Measurements from ENCODE around the gene TRIP13.

DNA sequence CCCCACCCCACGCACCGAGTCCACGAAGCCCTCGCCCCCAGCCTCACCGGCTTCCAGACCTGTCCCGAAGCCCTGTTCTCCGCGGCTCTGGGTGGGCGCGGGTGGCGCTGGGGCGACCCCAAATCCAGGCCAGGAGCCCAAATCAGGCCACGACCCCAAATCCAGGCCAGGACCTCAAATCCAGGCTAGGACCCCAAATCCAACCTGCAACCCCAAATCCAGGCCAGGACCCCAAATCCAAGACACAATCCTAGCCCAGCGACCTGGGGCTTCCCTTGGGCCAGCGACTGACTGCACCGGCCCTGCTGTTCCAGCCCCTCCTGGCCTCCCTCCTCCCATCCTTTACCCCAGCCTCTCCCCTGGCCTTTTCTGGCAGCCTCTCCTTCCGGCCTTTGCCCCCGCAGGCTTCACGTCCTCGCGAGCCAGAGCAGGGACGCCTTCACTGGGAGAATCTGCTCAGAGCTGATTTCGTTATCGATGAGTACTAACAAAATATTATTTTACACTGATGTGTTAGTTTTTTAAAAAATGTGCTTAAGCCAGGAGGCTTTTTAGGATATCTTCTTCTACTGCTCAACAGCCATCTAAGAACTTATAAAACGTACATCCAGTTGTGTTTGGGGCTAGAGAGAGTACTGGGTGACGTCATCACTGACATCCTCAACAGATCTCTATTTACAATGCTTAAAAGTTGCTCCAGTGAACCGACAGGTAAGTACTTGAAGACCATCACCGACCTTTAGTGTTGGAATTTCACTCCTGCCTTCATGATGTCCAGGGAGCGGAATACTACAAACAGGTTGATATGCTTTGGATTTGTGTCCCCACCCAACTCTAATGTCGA lies 34.7 kb downstream of the TRIP13 start:
- TF ChIP-seq, protein P1, sequence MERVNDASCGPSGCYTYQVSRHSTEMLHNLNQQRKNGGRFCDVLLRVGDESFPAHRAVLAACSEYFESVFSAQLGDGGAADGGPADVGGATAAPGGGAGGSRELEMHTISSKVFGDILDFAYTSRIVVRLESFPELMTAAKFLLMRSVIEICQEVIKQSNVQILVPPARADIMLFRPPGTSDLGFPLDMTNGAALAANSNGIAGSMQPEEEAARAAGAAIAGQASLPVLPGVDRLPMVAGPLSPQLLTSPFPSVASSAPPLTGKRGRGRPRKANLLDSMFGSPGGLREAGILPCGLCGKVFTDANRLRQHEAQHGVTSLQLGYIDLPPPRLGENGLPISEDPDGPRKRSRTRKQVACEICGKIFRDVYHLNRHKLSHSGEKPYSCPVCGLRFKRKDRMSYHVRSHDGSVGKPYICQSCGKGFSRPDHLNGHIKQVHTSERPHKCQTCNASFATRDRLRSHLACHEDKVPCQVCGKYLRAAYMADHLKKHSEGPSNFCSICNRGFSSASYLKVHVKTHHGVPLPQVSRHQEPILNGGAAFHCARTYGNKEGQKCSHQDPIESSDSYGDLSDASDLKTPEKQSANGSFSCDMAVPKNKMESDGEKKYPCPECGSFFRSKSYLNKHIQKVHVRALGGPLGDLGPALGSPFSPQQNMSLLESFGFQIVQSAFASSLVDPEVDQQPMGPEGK (CRISPR knock-in tag; IDR thresholded peaks at IDR 0.05; ENCODE audit: borderline replicate concordance) = no peak
- no peak for TF ChIP-seq GLIS3 (CRISPR knock-in tag; IDR thresholded peaks at IDR 0.05)
- no peak for TF ChIP-seq TCF4 (CRISPR knock-in tag; IDR thresholded peaks at IDR 0.05; ENCODE audit: borderline replicate concordance)
- TF ChIP-seq ARNTL (CRISPR knock-in tag; IDR thresholded peaks at IDR 0.05; ENCODE audit: borderline replicate concordance, low read depth) = no peak
- TF ChIP-seq, protein P2, sequence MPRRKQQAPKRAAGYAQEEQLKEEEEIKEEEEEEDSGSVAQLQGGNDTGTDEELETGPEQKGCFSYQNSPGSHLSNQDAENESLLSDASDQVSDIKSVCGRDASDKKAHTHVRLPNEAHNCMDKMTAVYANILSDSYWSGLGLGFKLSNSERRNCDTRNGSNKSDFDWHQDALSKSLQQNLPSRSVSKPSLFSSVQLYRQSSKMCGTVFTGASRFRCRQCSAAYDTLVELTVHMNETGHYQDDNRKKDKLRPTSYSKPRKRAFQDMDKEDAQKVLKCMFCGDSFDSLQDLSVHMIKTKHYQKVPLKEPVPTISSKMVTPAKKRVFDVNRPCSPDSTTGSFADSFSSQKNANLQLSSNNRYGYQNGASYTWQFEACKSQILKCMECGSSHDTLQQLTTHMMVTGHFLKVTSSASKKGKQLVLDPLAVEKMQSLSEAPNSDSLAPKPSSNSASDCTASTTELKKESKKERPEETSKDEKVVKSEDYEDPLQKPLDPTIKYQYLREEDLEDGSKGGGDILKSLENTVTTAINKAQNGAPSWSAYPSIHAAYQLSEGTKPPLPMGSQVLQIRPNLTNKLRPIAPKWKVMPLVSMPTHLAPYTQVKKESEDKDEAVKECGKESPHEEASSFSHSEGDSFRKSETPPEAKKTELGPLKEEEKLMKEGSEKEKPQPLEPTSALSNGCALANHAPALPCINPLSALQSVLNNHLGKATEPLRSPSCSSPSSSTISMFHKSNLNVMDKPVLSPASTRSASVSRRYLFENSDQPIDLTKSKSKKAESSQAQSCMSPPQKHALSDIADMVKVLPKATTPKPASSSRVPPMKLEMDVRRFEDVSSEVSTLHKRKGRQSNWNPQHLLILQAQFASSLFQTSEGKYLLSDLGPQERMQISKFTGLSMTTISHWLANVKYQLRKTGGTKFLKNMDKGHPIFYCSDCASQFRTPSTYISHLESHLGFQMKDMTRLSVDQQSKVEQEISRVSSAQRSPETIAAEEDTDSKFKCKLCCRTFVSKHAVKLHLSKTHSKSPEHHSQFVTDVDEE (CRISPR knock-in tag; IDR thresholded peaks at IDR 0.05) = no peak
- no peak for TF ChIP-seq SNAI2 (CRISPR knock-in tag; IDR thresholded peaks at IDR 0.05)
- TF ChIP-seq ZFP3 (CRISPR knock-in tag; IDR thresholded peaks at IDR 0.05) = no peak
- TF ChIP-seq, protein P3, sequence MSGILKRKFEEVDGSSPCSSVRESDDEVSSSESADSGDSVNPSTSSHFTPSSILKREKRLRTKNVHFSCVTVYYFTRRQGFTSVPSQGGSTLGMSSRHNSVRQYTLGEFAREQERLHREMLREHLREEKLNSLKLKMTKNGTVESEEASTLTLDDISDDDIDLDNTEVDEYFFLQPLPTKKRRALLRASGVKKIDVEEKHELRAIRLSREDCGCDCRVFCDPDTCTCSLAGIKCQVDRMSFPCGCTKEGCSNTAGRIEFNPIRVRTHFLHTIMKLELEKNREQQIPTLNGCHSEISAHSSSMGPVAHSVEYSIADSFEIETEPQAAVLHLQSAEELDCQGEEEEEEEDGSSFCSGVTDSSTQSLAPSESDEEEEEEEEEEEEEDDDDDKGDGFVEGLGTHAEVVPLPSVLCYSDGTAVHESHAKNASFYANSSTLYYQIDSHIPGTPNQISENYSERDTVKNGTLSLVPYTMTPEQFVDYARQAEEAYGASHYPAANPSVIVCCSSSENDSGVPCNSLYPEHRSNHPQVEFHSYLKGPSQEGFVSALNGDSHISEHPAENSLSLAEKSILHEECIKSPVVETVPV (CRISPR knock-in tag; IDR thresholded peaks at IDR 0.05) = no peak
- TF ChIP-seq ZNF565 (CRISPR knock-in tag; conservative IDR thresholded peaks at IDR 0.05; ENCODE audit: low read depth) = no peak
- TF ChIP-seq ISL1 (CRISPR knock-in tag; IDR thresholded peaks at IDR 0.05) = no peak
- TF ChIP-seq, protein P4, sequence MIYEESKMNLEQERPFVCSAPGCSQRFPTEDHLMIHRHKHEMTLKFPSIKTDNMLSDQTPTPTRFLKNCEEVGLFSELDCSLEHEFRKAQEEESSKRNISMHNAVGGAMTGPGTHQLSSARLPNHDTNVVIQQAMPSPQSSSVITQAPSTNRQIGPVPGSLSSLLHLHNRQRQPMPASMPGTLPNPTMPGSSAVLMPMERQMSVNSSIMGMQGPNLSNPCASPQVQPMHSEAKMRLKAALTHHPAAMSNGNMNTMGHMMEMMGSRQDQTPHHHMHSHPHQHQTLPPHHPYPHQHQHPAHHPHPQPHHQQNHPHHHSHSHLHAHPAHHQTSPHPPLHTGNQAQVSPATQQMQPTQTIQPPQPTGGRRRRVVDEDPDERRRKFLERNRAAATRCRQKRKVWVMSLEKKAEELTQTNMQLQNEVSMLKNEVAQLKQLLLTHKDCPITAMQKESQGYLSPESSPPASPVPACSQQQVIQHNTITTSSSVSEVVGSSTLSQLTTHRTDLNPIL (CRISPR knock-in tag; IDR thresholded peaks at IDR 0.05; ENCODE audit: low read depth) = no peak
